Gastrocnemius medialis (tissue), 4 donors: ENCODE data around the gene PSMD1. TPM values are rescaled to one million over a fixed set of nuclear protein-coding genes. Genes with fewer than 3 reads are reported as not detected.

Source experiments
- ATAC-seq, 2 donors: fragments of 150-250 bp; one replicate each; pipeline ENCODE4 v1.9.1; 2016
- DNase-seq, 2 donors: peaks; one replicate each; pipeline ENCODE4 v3.0.0-alpha.2; 2019
- H3K27ac ChIP-seq, 4 donors: fragments of 200-600 bp; sonication (generic); 1 replicate in 1 of 4; 2 replicates in 3 of 4; pipeline ENCODE4 v1.5.1; 2016 to 2018; ENCODE audit warnings: mild to moderate bottlenecking in 2 of 4, moderate library complexity in 1 of 4
- H3K27me3 ChIP-seq, 3 donors: fragments of 200-600 bp; sonication (generic) in 2 of 3; 1 replicate in 1 of 3; 2 replicates in 2 of 3; pipeline versions ENCODE4 v1.5.1 to v1.6.0; 2016 to 2019; ENCODE audit warnings: mild to moderate bottlenecking in 1 of 3, moderate library complexity in 1 of 3
- H3K36me3 ChIP-seq, 2 donors: fragments of 200-600 bp; sonication (generic) in 1 of 2; one replicate each; pipeline ENCODE4 v1.5.1; 2017 to 2018
- H3K4me1 ChIP-seq, 2 donors: fragments of 200-600 bp; sonication (generic) in 1 of 2; one replicate each; pipeline ENCODE4 v1.5.1; 2016 to 2017; ENCODE audit warnings: mild to moderate bottlenecking in 2 of 2
- H3K4me3 ChIP-seq, 4 donors: fragments of 200-600 bp; sonication (generic) in 3 of 4; 1 replicate in 1 of 4; 2 replicates in 3 of 4; pipeline ENCODE4 v1.5.1; 2016 to 2019; ENCODE audit warnings: mild to moderate bottlenecking in 2 of 4
- H3K9me3 ChIP-seq, 3 donors: fragments of 200-600 bp; sonication (generic) in 2 of 3; 1 replicate in 1 of 3; 2 replicates in 2 of 3; pipeline ENCODE4 v1.5.1; 2016 to 2019
- POLR2A ChIP-seq, 2 donors: fragments of 450-650 bp; IDR thresholded peaks; one replicate each; pipeline ENCODE4 v1.6.1; 2017; ENCODE audit warnings: antibody characterized with exemption in 2 of 2, mild to moderate bottlenecking in 2 of 2, moderate library complexity in 2 of 2
- in situ Hi-C, 4 donors: fragments of 200-750 bp; cut with MboI; loops; one replicate each; pipeline versions ENCODE4 v1.15.0 to v1.8.0; 2017; ENCODE audit warnings: low sequenced_read_pairs in 4 of 4
- intact Hi-C: fragments of 100-400 bp; cut with DNase I; formaldehyde crosslinking; loops from one replicate; pipeline ENCODE4 v1.15.1; 2023; ENCODE audit warnings: low total_unique reads
- total RNA-seq, 4 donors: library from RNA; depleted of rRNA; stranded (reverse); fragments of >200 nt; gene quantifications; one replicate each; pipeline versions ENCODE4 v1.1.0 to v1.2.3, GENCODE V29; 2016
- TF ChIP-seq, protein P1 (sequence below), 5 experiments: fragments of 450-650 bp in 3 of 5; fragments of 200-600 bp in 2 of 5; sonication (generic) in 2 of 5; IDR thresholded peaks in 4 of 5; conservative IDR thresholded peaks in 1 of 5; 1 replicate in 4 of 5; 2 replicates in 1 of 5; pipeline ENCODE4 v1.5.1; 2016 to 2019; ENCODE audit warnings: antibody characterized with exemption in 5 of 5, mild to moderate bottlenecking in 3 of 5, moderate library complexity in 3 of 5

The PSMD1 gene
- total RNA-seq, 4 donors from 2014 or later = 169 to 189 (median 182) TPM

GRCh38 chr2:231058761-231059550 lies 2.3 kb downstream of the PSMD1 start:
- no peak for ATAC-seq

DNA sequence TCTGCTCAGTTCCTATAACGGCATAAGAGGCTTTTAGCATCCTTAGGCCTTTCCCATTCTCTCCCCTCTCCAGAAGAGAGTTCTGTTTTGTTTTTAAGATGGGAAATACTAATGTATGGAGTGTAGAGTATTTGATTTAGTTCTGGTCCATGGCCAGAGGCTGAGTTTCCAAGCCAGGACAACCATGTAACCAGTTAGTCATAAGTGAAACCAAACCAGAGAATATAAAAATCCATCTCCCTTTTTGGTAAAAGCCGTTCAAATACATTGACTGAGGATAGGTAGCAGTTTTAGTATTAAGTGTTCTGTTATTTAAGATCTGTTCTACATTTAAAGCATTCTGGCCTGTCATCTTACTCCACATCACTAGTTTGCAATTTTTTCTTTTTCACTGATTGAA lies 3.1 kb downstream of the PSMD1 start:
- Histone ChIP-seq H3K4me3 (no peak overlapping the region), H3K4me1 (peaks cover 37 to 42% of the 10 kb centered on the region in 2 donors), H3K27me3 (no peaks in the 10 kb centered on the region), H3K27ac (peak overlapping the region; percentile 7 to 96 (median 62)), H3K9me3 (no peaks in the 10 kb centered on the region), H3K36me3 (peaks cover 0 to 34% of the 10 kb centered on the region in 2 donors)
- TF ChIP-seq, protein P1, sequence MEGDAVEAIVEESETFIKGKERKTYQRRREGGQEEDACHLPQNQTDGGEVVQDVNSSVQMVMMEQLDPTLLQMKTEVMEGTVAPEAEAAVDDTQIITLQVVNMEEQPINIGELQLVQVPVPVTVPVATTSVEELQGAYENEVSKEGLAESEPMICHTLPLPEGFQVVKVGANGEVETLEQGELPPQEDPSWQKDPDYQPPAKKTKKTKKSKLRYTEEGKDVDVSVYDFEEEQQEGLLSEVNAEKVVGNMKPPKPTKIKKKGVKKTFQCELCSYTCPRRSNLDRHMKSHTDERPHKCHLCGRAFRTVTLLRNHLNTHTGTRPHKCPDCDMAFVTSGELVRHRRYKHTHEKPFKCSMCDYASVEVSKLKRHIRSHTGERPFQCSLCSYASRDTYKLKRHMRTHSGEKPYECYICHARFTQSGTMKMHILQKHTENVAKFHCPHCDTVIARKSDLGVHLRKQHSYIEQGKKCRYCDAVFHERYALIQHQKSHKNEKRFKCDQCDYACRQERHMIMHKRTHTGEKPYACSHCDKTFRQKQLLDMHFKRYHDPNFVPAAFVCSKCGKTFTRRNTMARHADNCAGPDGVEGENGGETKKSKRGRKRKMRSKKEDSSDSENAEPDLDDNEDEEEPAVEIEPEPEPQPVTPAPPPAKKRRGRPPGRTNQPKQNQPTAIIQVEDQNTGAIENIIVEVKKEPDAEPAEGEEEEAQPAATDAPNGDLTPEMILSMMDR (IDR thresholded peaks at IDR 0.05 in 4 of 5, conservative IDR thresholded peaks at IDR 0.05 in 1 of 5) = no peak
- no peak for TF ChIP-seq POLR2A (IDR thresholded peaks at IDR 0.05)
- DNase-seq (no peak), ATAC-seq (no peak)
- intact Hi-C loops = loop anchor here (5.0 kb wide), 4 partner anchors 88 to 1137 kb away; partner anchors contain the start of genes FBXO36, NCL and TRIP12
- in situ Hi-C loops = loop anchor here in 1 of 4 donors (25.0 kb wide), 1 partner anchor 1247 kb away; no protein-coding TSS in a partner anchor

More at GRCh38 chr2:231058761-231059550, 2.3 kb downstream of the PSMD1 start:
- TF ChIP-seq, protein P1 (IDR thresholded peaks at IDR 0.05 in 4 of 5, conservative IDR thresholded peaks at IDR 0.05 in 1 of 5) = no peak
- no peak for TF ChIP-seq POLR2A (IDR thresholded peaks at IDR 0.05)
- Histone ChIP-seq H3K4me3 (peak overlapping the region; percentile 94 to 98 (median 96)), H3K27ac (peak overlapping the region; percentile 93 to 96 (median 94)), H3K27me3 (no peaks in the 10 kb centered on the region), H3K4me1 (peaks cover 37 to 42% of the 10 kb centered on the region in 2 donors), H3K36me3 (peaks cover 0 to 26% of the 10 kb centered on the region in 2 donors), H3K9me3 (no peaks in the 10 kb centered on the region)
- in situ Hi-C loops (loop anchor here in 1 of 4 donors (25.0 kb wide), 1 partner anchor 1247 kb away; no protein-coding TSS in a partner anchor), intact Hi-C loops (loop anchor here (5.0 kb wide), 3 partner anchors 237 to 1137 kb away; partner anchors contain the start of genes FBXO36, NCL and TRIP12)
- DNase-seq = no peak

DNA sequence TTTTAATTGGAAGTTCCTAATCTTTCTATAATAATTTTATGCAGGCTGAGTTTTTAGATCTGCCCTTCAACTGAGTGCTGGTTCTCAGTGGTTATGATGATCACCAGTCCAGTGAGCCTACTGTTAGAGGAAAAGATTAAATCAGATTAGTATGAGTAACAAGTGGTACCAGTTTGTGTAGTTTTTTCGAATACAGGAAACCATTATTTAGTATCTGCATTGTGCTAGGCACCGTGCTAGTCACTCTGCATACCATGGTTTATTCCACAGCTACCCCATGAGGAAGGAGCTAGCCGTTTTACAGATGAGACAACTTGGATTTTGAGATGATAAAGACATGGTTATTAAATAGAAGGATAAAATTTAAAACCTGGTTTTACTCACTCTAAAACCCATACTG lies 6.1 kb downstream of the PSMD1 start:
- H3K4me1 ChIP-seq = peaks cover 34 to 35% of the 10 kb centered on the region in 2 donors
- no peak overlapping the region for H3K4me3 ChIP-seq
- intact Hi-C loops = loop anchor here (5.0 kb wide), 1 partner anchor 85 kb away; no protein-coding TSS in a partner anchor
- in situ Hi-C loops = loop anchor here in 1 of 4 donors (25.0 kb wide), 1 partner anchor 1250 kb away; no protein-coding TSS in a partner anchor
- no peaks in the 10 kb centered on the region for H3K27me3 ChIP-seq
- ATAC-seq (no peak), DNase-seq (no peak)
- TF ChIP-seq, protein P1 (IDR thresholded peaks at IDR 0.05 in 4 of 5, conservative IDR thresholded peaks at IDR 0.05 in 1 of 5) = no peak
- no peak for TF ChIP-seq POLR2A (IDR thresholded peaks at IDR 0.05)
- H3K9me3 ChIP-seq = no peaks in the 10 kb centered on the region
- H3K36me3 ChIP-seq = peaks cover 5 to 61% of the 10 kb centered on the region in 2 donors
- no peak overlapping the region for H3K27ac ChIP-seq

GRCh38 chr2:231063347-231063746 lies 6.7 kb downstream of the PSMD1 start:
- Histone ChIP-seq H3K27ac (no peak overlapping the region), H3K4me3 (no peak overlapping the region), H3K27me3 (no peaks in the 10 kb centered on the region), H3K4me1 (peaks cover 28 to 30% of the 10 kb centered on the region in 2 donors), H3K9me3 (no peaks in the 10 kb centered on the region), H3K36me3 (peaks cover 5 to 67% of the 10 kb centered on the region in 2 donors)
- no peak for ATAC-seq
- in situ Hi-C loops = loop anchor here in 1 of 4 donors (25.0 kb wide), 1 partner anchor 1251 kb away; no protein-coding TSS in a partner anchor
- intact Hi-C loops = loop anchor here (5.0 kb wide), 1 partner anchor 84 kb away; no protein-coding TSS in a partner anchor
- no peak for DNase-seq
- TF ChIP-seq, protein P1 (IDR thresholded peaks at IDR 0.05 in 4 of 5, conservative IDR thresholded peaks at IDR 0.05 in 1 of 5) = no peak
- TF ChIP-seq POLR2A (IDR thresholded peaks at IDR 0.05) = no peak
